A549 (cell line): ENCODE measurements around the gene TBCK. TPM values are rescaled to one million over a fixed set of nuclear protein-coding genes. Genes with fewer than 3 reads are reported as not detected.

Source experiments
- ATAC-seq, 2 experiments: fragments of 200-7000 bp in 1 of 2; fragments of >200 bp in 1 of 2; cut with Nextera tagmentation in 1 of 2; cut with Tn5 transposase in 1 of 2; 3 replicates each; pipeline versions ENCODE4 v1.8.0 to v1.9.1; 2018 to 2020; ENCODE audit warnings: mild to moderate bottlenecking in 1 of 2, moderate library complexity in 1 of 2
- CTCF ChIA-PET: fragments of 300-600 bp; sonication (Branson Sonifier 250); formaldehyde crosslinking; extraction: SDS; loops from one replicate; lab custom pipeline; 2021; ENCODE audit warnings: antibody characterized with exemption, inconsistent platforms; lab: Yijun Ruan, JAX
- POLR2A ChIA-PET: fragments of 350-600 bp; formaldehyde crosslinking; extraction: SDS; loops from one replicate; lab custom pipeline; 2021; ENCODE audit warnings: antibody characterized with exemption, inconsistent platforms; lab: Yijun Ruan, JAX
- DNase-seq, 2 experiments: peaks; one replicate each; pipeline versions ENCODE4 v3.0.0 to v3.0.0-alpha.2; 2011 to 2016; ENCODE audit warnings: low read depth in 1 of 2, low spot score in 1 of 2
- FAIRE-seq: peaks from 2 replicates; lab custom pipeline; 2011; peaks lifted over from hg19 to GRCh38; lab: Jason Lieb, UNC
- H3K27ac ChIP-seq, 2 experiments: fragments of >200 bp; sonication (Bioruptor Twin); formaldehyde crosslinking; 3 replicates each; pipeline ENCODE4 v1.5.1; 2016 to 2017
- H3K4me1 ChIP-seq: fragments of >200 bp; sonication (Bioruptor Twin); formaldehyde crosslinking; 3 replicates; pipeline ENCODE4 v1.6.1; 2016
- H3K4me2 ChIP-seq: fragments of >200 bp; sonication (Bioruptor Twin); formaldehyde crosslinking; 3 replicates; pipeline ENCODE4 v1.6.1; 2016
- H3K4me3 ChIP-seq: fragments of >200 bp; sonication (Bioruptor Twin); formaldehyde crosslinking; 3 replicates; pipeline ENCODE4 v1.5.1; 2016
- H3K9me3 ChIP-seq: fragments of >200 bp; sonication (Bioruptor Twin); formaldehyde crosslinking; 3 replicates; pipeline ENCODE4 v1.6.1; 2016
- BCL3 ChIP-seq: fragments of >200 bp; sonication (Bioruptor Twin); formaldehyde crosslinking; IDR thresholded peaks from 3 replicates; pipeline ENCODE4 v1.6.1; 2016
- CEBPB ChIP-seq, 2 experiments: fragments of >200 bp in 1 of 2; sonication (Bioruptor Twin) in 1 of 2; formaldehyde crosslinking in 1 of 2; IDR thresholded peaks; 2 replicates each; pipeline ENCODE4 v1.6.1; 2012 to 2016
- CHD2 ChIP-seq: fragments of 150-350 bp; IDR thresholded peaks from 2 replicates; pipeline ENCODE4 v1.6.1; 2014; ENCODE audit warnings: low read length; ENCODE audit not compliant: partially characterized antibody
- CHD4 ChIP-seq: fragments of 200-600 bp; sonication (generic); IDR thresholded peaks from 2 replicates; pipeline ENCODE4 v1.6.1; 2016; ENCODE audit warnings: antibody characterized with exemption, mild to moderate bottlenecking, borderline replicate concordance
- ELK1 ChIP-seq: fragments of 150-350 bp; IDR thresholded peaks from 2 replicates; pipeline ENCODE4 v1.6.1; 2014; ENCODE audit warnings: low read depth, mild to moderate bottlenecking, low read length
- ESRRA ChIP-seq: fragments of 150-350 bp; IDR thresholded peaks from 2 replicates; pipeline ENCODE4 v1.6.1; 2014; ENCODE audit warnings: mild to moderate bottlenecking, low read length, borderline replicate concordance
- FOSL2 ChIP-seq, 2 experiments: fragments of 450-650 bp in 1 of 2; fragments of >200 bp in 1 of 2; sonication (Bioruptor Twin) in 1 of 2; formaldehyde crosslinking; IDR thresholded peaks; 2 replicates each; pipeline versions ENCODE4 v1.5.0 to v1.6.1; 2016 to 2020; ENCODE audit warnings: mild to moderate bottlenecking in 1 of 2, moderate library complexity in 1 of 2
- GATA3 ChIP-seq: IDR thresholded peaks from 2 replicates; pipeline ENCODE4 v1.6.1; 2012; ENCODE audit warnings: borderline replicate concordance
- HDAC2 ChIP-seq: fragments of 200-600 bp; sonication (generic); IDR thresholded peaks from 2 replicates; pipeline ENCODE4 v1.6.1; 2016
- HEYL ChIP-seq: fragments of 250-450 bp; sonication (Bioruptor Pico); IDR thresholded peaks from 2 replicates; pipeline ENCODE4 v1.8.0; 2021; ENCODE audit warnings: mild to moderate bottlenecking, moderate library complexity
- JUN ChIP-seq, 2 experiments: fragments of >200 bp; sonication (Bioruptor Twin); formaldehyde crosslinking; IDR thresholded peaks; 2 replicates in 1 of 2; 3 replicates in 1 of 2; pipeline ENCODE4 v1.6.1; 2016 to 2017
- JUNB ChIP-seq: fragments of >200 bp; sonication (Bioruptor Twin); formaldehyde crosslinking; IDR thresholded peaks from 2 replicates; pipeline ENCODE4 v1.6.1; 2016
- KDM1A ChIP-seq: fragments of 200-600 bp; sonication (generic); IDR thresholded peaks from 2 replicates; pipeline ENCODE4 v1.6.1; 2016; ENCODE audit warnings: low read depth, mild to moderate bottlenecking
- KDM5A ChIP-seq: fragments of 200-600 bp; sonication (generic); IDR thresholded peaks from 2 replicates; pipeline ENCODE4 v1.6.1; 2016; ENCODE audit warnings: antibody characterized with exemption, mild to moderate bottlenecking
- MAFK ChIP-seq: fragments of 450-650 bp; IDR thresholded peaks from 2 replicates; pipeline ENCODE4 v1.6.1; 2014; ENCODE audit not compliant: partially characterized antibody
- MAX ChIP-seq: IDR thresholded peaks from 2 replicates; pipeline ENCODE4 v1.6.1; 2012
- MYC ChIP-seq: IDR thresholded peaks from 2 replicates; pipeline ENCODE4 v1.6.1; 2012; ENCODE audit warnings: mild to moderate bottlenecking, inconsistent platforms, low read length, improper control_type of control experiment, borderline replicate concordance
- NR3C1 ChIP-seq: fragments of >200 bp; sonication (Bioruptor Twin); formaldehyde crosslinking; IDR thresholded peaks from 3 replicates; pipeline ENCODE4 v1.6.1; 2017
- PHF8 ChIP-seq: fragments of 200-600 bp; sonication (generic); IDR thresholded peaks from 2 replicates; pipeline ENCODE4 v1.6.1; 2016; ENCODE audit warnings: low read depth, mild to moderate bottlenecking, antibody characterized with exemption, moderate library complexity, borderline replicate concordance
- POLR2A ChIP-seq: IDR thresholded peaks from 2 replicates; pipeline ENCODE4 v1.6.1; 2012; ENCODE audit warnings: mild to moderate bottlenecking, low read length
- REST ChIP-seq: fragments of 200-600 bp; sonication (generic); IDR thresholded peaks from 2 replicates; pipeline ENCODE4 v1.6.1; 2016; ENCODE audit warnings: antibody characterized with exemption, mild to moderate bottlenecking, moderate library complexity
- RNF2 ChIP-seq: fragments of 200-600 bp; sonication (generic); IDR thresholded peaks from 2 replicates; pipeline ENCODE4 v1.6.1; 2016; ENCODE audit warnings: low read depth, mild to moderate bottlenecking, antibody characterized with exemption, moderate library complexity, borderline replicate concordance
- SREBF2 ChIP-seq: fragments of 450-650 bp; IDR thresholded peaks from 2 replicates; pipeline ENCODE4 v1.6.1; 2014; ENCODE audit warnings: mild to moderate bottlenecking, moderate library complexity
- ZSCAN20 ChIP-seq: fragments of 250-450 bp; sonication (Bioruptor Pico); IDR thresholded peaks from 2 replicates; pipeline ENCODE4 v1.8.0; 2022; ENCODE audit warnings: mild to moderate bottlenecking, moderate library complexity
- WGBS: methylation state at CpG from one replicate; pipeline ENCODE4 v1.1.6; 2017; ENCODE audit errors: missing lambda C conversion rate; 5-methylcytosine and 5-hydroxymethylcytosine counted together
- polyA minus RNA-seq: library from RNA; depleted of rRNA, polyadenylated mRNA; stranded (reverse); fragments of >200 nt; gene quantifications from 2 replicates; pipeline ENCODE4 v1.2.3, GENCODE V29; 2011; rRNA and poly(A)+ RNA removed
- polyA plus RNA-seq, 4 experiments: library from polyadenylated mRNA; depleted of rRNA in 3 of 4; stranded (reverse); fragments of >200 nt; fragmentation: RNase III in 1 of 4; extraction: RNeasy Plus Mini Kit Qiagen cat#74134 plus additional on column Dnase treatment in 1 of 4; gene quantifications; 2 replicates in 3 of 4; 3 replicates in 1 of 4; pipeline ENCODE4 v1.2.3, GENCODE V29; 2011 to 2017

Gene TBCK
- 16.8 and 18.4 TPM in 2 replicates for polyA plus RNA-seq (2011; rRNA removed)
- polyA plus RNA-seq (2012; cell fraction: cytosol; rRNA removed), result 3.0 and 3.9 TPM in 2 replicates
- 3.8 and 4.3 TPM in 2 replicates for polyA plus RNA-seq (2012; cell fraction: nucleus; rRNA removed)
- 3.6 to 3.9 TPM (median 3.8 TPM) in 3 replicates for polyA plus RNA-seq (2017; fragmentation: RNase III; extraction: RNeasy Plus Mini Kit Qiagen cat#74134 plus additional on column Dnase treatment)
- 26.0 and 27.1 TPM in 2 replicates for polyA minus RNA-seq

GRCh38 chr4:106315968-106316772 lies at the start of gene TBCK, which contains the start of gene AIMP1:
Gene TBCK, minus strand, starts transcription at chr4:106316209. Its CDS starts 7,249 bp downstream, at chr4:106308960.
Gene AIMP1, plus strand, starts transcription at chr4:106316550. Its CDS starts 8,460 bp downstream, at chr4:106325010.
- DNase-seq (peak; percentile 52 to 90), FAIRE-seq (no peak), ATAC-seq (peak; percentile 94 to 95)
- peak; percentile 63 for TF ChIP-seq POLR2A
- no peak for TF ChIP-seq ELK1
- TF ChIP-seq KDM5A, result peak; percentile 68; the same call in 1 of the 2 replicates
- TF ChIP-seq KDM1A, result no peak
- TF ChIP-seq MYC, result peak; percentile 82; the same call in 1 of the 2 replicates
- no peak for TF ChIP-seq NR3C1
- TF ChIP-seq JUN (IDR thresholded peaks at IDR 0.05), result peak; percentile 79 to 90
- peak; percentile 44; the same call in 2 of the 3 replicates for TF ChIP-seq BCL3
- TF ChIP-seq MAX, result peak; percentile 72; the same call in 1 of the 2 replicates
- TF ChIP-seq CHD4, result no peak
- no peak for TF ChIP-seq CHD2
- TF ChIP-seq PHF8, result peak; percentile 72
- TF ChIP-seq REST, result no peak
- H3K4me2 ChIP-seq, result peak within 1 kb of the TSS; percentile 97
- peak within 1 kb of the TSS; percentile 90 to 100 for H3K27ac ChIP-seq
- peaks cover 29% of the 10 kb centered on the region; the same call in 2 of the 3 replicates for H3K4me1 ChIP-seq
- H3K4me3 ChIP-seq, result peak within 1 kb of the TSS; percentile 91
- WGBS, result 1% methylated on average over 26 of the region's 44 CpGs
- no peaks in the 10 kb centered on the region for H3K9me3 ChIP-seq
- ChIA-PET POLR2A (interaction anchor here (0.8 to 1.3 kb wide), 4 partner anchors 12 to 52 kb away, joined by 3 to 5 read pairs (median 4); no protein-coding TSS in a partner anchor), CTCF (interaction anchor here (0.8 to 1.0 kb wide), 2 partner anchors 12 to 50 kb away, joined by 3 read pairs; no protein-coding TSS in a partner anchor)

- ATAC-seq (peak; percentile 95 to 96), FAIRE-seq (no peak), DNase-seq (peak; percentile 24 to 43)
- ChIA-PET POLR2A (no interaction called here), CTCF (interaction anchor here (1.9 kb wide), 1 partner anchor 37 kb away, joined by 5 read pairs; no protein-coding TSS in a partner anchor)
- WGBS, result 50% methylated on average over 1 of the region's 1 CpG
- peak overlapping the region; percentile 65 for H3K4me2 ChIP-seq
- no peaks in the 10 kb centered on the region for H3K9me3 ChIP-seq
- peaks cover 15% of the 10 kb centered on the region for H3K4me1 ChIP-seq
- peak overlapping the region; percentile 25 to 49; a peak in 1 of 6 replicates for H3K27ac ChIP-seq
- H3K4me3 ChIP-seq, result no peak overlapping the region
- TF ChIP-seq SREBF2, result no peak
- no peak for TF ChIP-seq JUN (IDR thresholded peaks at IDR 0.05)
- TF ChIP-seq FOSL2 (IDR thresholded peaks at IDR 0.05), result peak; percentile 38; the same call in 1 of the 2 replicates
- peak; percentile 65 for TF ChIP-seq FOSL2 (CRISPR knock-in tag; IDR thresholded peaks at IDR 0.05)
- 0 out of 2 replicates have a peak, but pooled peaks have one; percentile 38 for TF ChIP-seq JUNB
- no peak for TF ChIP-seq KDM1A
- TF ChIP-seq HEYL (CRISPR knock-in tag), result no peak
- no peak for TF ChIP-seq MAFK
- no peak for TF ChIP-seq NR3C1
- TF ChIP-seq MYC, result no peak
- TF ChIP-seq ESRRA, result no peak
- TF ChIP-seq REST, result no peak
- TF ChIP-seq GATA3, result no peak
- TF ChIP-seq HDAC2, result no peak
- TF ChIP-seq ZSCAN20 (CRISPR knock-in tag), result no peak
- no peak for TF ChIP-seq RNF2
- peak; percentile 31 to 66; a peak in 3 of 4 replicates for TF ChIP-seq CEBPB (IDR thresholded peaks at IDR 0.05)
Observed at GRCh38 chr4:106365613-106366012, 49.6 kb upstream of the TBCK start.
